Neural progenitor cell (in vitro differentiated cells): ENCODE results near the gene OR8D2. TPM values are rescaled to one million over a fixed set of nuclear protein-coding genes. Genes with fewer than 3 reads are reported as not detected.

Source experiments
- DNase-seq: peaks from one replicate; pipeline ENCODE4 v3.0.0-alpha.2; 2016; ENCODE audit warnings: low spot score
- H2AFZ ChIP-seq: fragments of 200-600 bp; sonication (generic); replicated peaks from 2 replicates; pipeline ENCODE4 v1.6.1; 2016; ENCODE audit warnings: antibody characterized with exemption
- H3F3A ChIP-seq: fragments of 200-600 bp; sonication (generic); 2 replicates; pipeline ENCODE4 v1.6.1; 2016; ENCODE audit warnings: antibody characterized with exemption, low read depth
- H3K27ac ChIP-seq: fragments of 200-600 bp; sonication (generic); 2 replicates; pipeline ENCODE4 v1.5.1; 2016; ENCODE audit warnings: mild to moderate bottlenecking
- H3K27me3 ChIP-seq: fragments of 200-600 bp; sonication (generic); 2 replicates; pipeline ENCODE4 v1.6.1; 2016; ENCODE audit warnings: mild to moderate bottlenecking, moderate library complexity
- H3K36me3 ChIP-seq: fragments of 200-600 bp; sonication (generic); 2 replicates; pipeline ENCODE4 v1.5.1; 2016
- H3K4me1 ChIP-seq: fragments of 200-600 bp; sonication (generic); 2 replicates; pipeline ENCODE4 v1.6.1; 2016; ENCODE audit warnings: mixed run types
- H3K4me2 ChIP-seq: fragments of 200-600 bp; sonication (generic); 2 replicates; pipeline ENCODE4 v1.6.1; 2016
- H3K4me3 ChIP-seq: fragments of 200-600 bp; sonication (generic); 2 replicates; pipeline ENCODE4 v1.5.1; 2016
- H3K79me2 ChIP-seq: fragments of 200-600 bp; sonication (generic); 2 replicates; pipeline ENCODE4 v1.6.1; 2016; ENCODE audit warnings: low read depth
- H3K9ac ChIP-seq: fragments of 200-600 bp; sonication (generic); 2 replicates; pipeline ENCODE4 v1.6.1; 2016
- H3K9me3 ChIP-seq: fragments of 200-600 bp; sonication (generic); 2 replicates; pipeline ENCODE4 v1.5.1; 2016; ENCODE audit warnings: low read depth
- H4K20me1 ChIP-seq: fragments of 200-600 bp; sonication (generic); 2 replicates; pipeline ENCODE4 v1.6.1; 2016; ENCODE audit warnings: low read depth
- H3K27ac Mint-ChIP-seq: 3 replicates; pipeline ENCODE4 v1.8.0; 2021; ENCODE audit warnings: mixed read lengths
- H3K27me3 Mint-ChIP-seq: 2 replicates; pipeline ENCODE4 v1.8.0; 2022; ENCODE audit warnings: low read depth, mild to moderate bottlenecking, inconsistent platforms, moderate library complexity, mixed read lengths; ENCODE audit not compliant: insufficient read depth
- H3K36me3 Mint-ChIP-seq: 3 replicates; pipeline ENCODE4 v1.8.0; 2021; ENCODE audit warnings: mixed read lengths
- H3K4me1 Mint-ChIP-seq: 3 replicates; pipeline ENCODE4 v1.8.0; 2021; ENCODE audit warnings: mixed read lengths
- H3K4me3 Mint-ChIP-seq: 3 replicates; pipeline ENCODE4 v1.8.0; 2021; ENCODE audit warnings: mild to moderate bottlenecking, moderate library complexity, mixed read lengths
- H3K9me3 Mint-ChIP-seq: 3 replicates; pipeline ENCODE4 v1.8.0; 2020; ENCODE audit warnings: mixed read lengths
- EZH2 ChIP-seq: fragments of 200-600 bp; sonication (generic); IDR thresholded peaks from 2 replicates; pipeline ENCODE4 v1.6.1; 2017; ENCODE audit warnings: antibody characterized with exemption, mild to moderate bottlenecking, moderate library complexity
- EZH2phosphoT487 ChIP-seq: fragments of 200-600 bp; sonication (generic); IDR thresholded peaks from 2 replicates; pipeline ENCODE4 v1.6.1; 2017; ENCODE audit warnings: antibody characterized with exemption
- total RNA-seq: library from RNA; depleted of rRNA; stranded (reverse); fragments of >200 nt; gene quantifications from 2 replicates; pipeline ENCODE4 v1.2.3, GENCODE V29; 2015; ENCODE audit warnings: low replicate concordance
- TF ChIP-seq, protein P1 (sequence below): fragments of 200-600 bp; sonication (generic); IDR thresholded peaks from 2 replicates; pipeline ENCODE4 v1.5.1; 2017; ENCODE audit warnings: antibody characterized with exemption, mild to moderate bottlenecking

The OR8D2 gene
- total RNA-seq, 1 donor from 2014 or later, result not detected

- Mint-ChIP-seq H3K27ac (no peak overlapping the region), H3K4me1 (no peaks in the 10 kb centered on the region), H3K36me3 (no peaks in the 10 kb centered on the region), H3K4me3 (no peak overlapping the region), H3K9me3 (no peaks in the 10 kb centered on the region), H3K27me3 (no peaks in the 10 kb centered on the region)
- TF ChIP-seq, protein P1, sequence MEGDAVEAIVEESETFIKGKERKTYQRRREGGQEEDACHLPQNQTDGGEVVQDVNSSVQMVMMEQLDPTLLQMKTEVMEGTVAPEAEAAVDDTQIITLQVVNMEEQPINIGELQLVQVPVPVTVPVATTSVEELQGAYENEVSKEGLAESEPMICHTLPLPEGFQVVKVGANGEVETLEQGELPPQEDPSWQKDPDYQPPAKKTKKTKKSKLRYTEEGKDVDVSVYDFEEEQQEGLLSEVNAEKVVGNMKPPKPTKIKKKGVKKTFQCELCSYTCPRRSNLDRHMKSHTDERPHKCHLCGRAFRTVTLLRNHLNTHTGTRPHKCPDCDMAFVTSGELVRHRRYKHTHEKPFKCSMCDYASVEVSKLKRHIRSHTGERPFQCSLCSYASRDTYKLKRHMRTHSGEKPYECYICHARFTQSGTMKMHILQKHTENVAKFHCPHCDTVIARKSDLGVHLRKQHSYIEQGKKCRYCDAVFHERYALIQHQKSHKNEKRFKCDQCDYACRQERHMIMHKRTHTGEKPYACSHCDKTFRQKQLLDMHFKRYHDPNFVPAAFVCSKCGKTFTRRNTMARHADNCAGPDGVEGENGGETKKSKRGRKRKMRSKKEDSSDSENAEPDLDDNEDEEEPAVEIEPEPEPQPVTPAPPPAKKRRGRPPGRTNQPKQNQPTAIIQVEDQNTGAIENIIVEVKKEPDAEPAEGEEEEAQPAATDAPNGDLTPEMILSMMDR, result no peak
- no peaks in the 10 kb centered on the region for H3K79me2 ChIP-seq
- no peak overlapping the region for H3K27ac ChIP-seq
- H3K4me3 ChIP-seq, result no peak overlapping the region
- no peaks in the 10 kb centered on the region for H3K4me1 ChIP-seq
- H3K9ac ChIP-seq, result no peak overlapping the region
- no peaks in the 10 kb centered on the region for H3K27me3 ChIP-seq
- H3K4me2 ChIP-seq, result no peak overlapping the region
- no peaks in the 10 kb centered on the region for H3K36me3 ChIP-seq
- no peak for DNase-seq
- no peaks in the 10 kb centered on the region for H3F3A ChIP-seq
- no peak overlapping the region for H2AFZ ChIP-seq
- no peaks in the 10 kb centered on the region for H4K20me1 ChIP-seq
- no peaks in the 10 kb centered on the region for H3K9me3 ChIP-seq
Measured at GRCh38 chr11:124315052-124315451, 4.9 kb downstream of the OR8D2 start.

GRCh38 chr11:124313849-124314248 is 6.1 kb downstream of the OR8D2 start, which contains the start of gene OR8D1:
Gene OR8D1, minus strand, starts transcription at chr11:124313949. Its CDS starts 3,183 bp downstream, at chr11:124310766.
- Mint-ChIP-seq H3K4me1 (no peaks in the 10 kb centered on the region), H3K9me3 (no peaks in the 10 kb centered on the region), H3K36me3 (no peaks in the 10 kb centered on the region), H3K4me3 (no peak within 1 kb of the TSS), H3K27ac (no peak within 1 kb of the TSS), H3K27me3 (no peaks in the 10 kb centered on the region)
- H3K4me1 ChIP-seq, result no peaks in the 10 kb centered on the region
- H3F3A ChIP-seq, result no peaks in the 10 kb centered on the region
- H3K4me3 ChIP-seq, result no peak within 1 kb of the TSS
- H3K27ac ChIP-seq, result no peak within 1 kb of the TSS
- H4K20me1 ChIP-seq, result no peaks in the 10 kb centered on the region
- H3K9ac ChIP-seq, result no peak within 1 kb of the TSS
- H2AFZ ChIP-seq, result no peak within 1 kb of the TSS
- H3K36me3 ChIP-seq, result no peaks in the 10 kb centered on the region
- no peak within 1 kb of the TSS for H3K4me2 ChIP-seq
- H3K79me2 ChIP-seq, result no peaks in the 10 kb centered on the region
- H3K27me3 ChIP-seq, result no peaks in the 10 kb centered on the region
- H3K9me3 ChIP-seq, result no peaks in the 10 kb centered on the region
- no peak for TF ChIP-seq EZH2
- no peak for TF ChIP-seq EZH2phosphoT487
- TF ChIP-seq, protein P1, result no peak
- DNase-seq, result no peak

- H3K36me3 Mint-ChIP-seq, result no peaks in the 10 kb centered on the region
- H3K27me3 ChIP-seq, result no peaks in the 10 kb centered on the region
- no peaks in the 10 kb centered on the region for H3K27me3 Mint-ChIP-seq
Measured at GRCh38 chr11:124313131-124313530, 6.9 kb downstream of the OR8D2 start.

More at GRCh38 chr11:124313131-124313530, 6.9 kb downstream of the OR8D2 start:
- H3K4me1 Mint-ChIP-seq, result no peaks in the 10 kb centered on the region
- Histone ChIP-seq H3K4me2 (no peak overlapping the region), H4K20me1 (no peaks in the 10 kb centered on the region), H2AFZ (no peak overlapping the region), H3K9me3 (no peaks in the 10 kb centered on the region), H3F3A (no peaks in the 10 kb centered on the region), H3K79me2 (no peaks in the 10 kb centered on the region), H3K36me3 (no peaks in the 10 kb centered on the region), H3K9ac (no peak overlapping the region), H3K27ac (no peak overlapping the region), H3K4me3 (no peak overlapping the region), H3K4me1 (no peaks in the 10 kb centered on the region)
- DNase-seq, result no peak
- no peaks in the 10 kb centered on the region for H3K9me3 Mint-ChIP-seq
- TF ChIP-seq, protein P1, result no peak
- TF ChIP-seq EZH2phosphoT487 (no peak), EZH2 (no peak)
- H3K27ac Mint-ChIP-seq, result no peak overlapping the region
- no peak overlapping the region for H3K4me3 Mint-ChIP-seq
